Caco-2 (cell line): Measurements from ENCODE around the gene TENM3. TPM values are rescaled to one million over a fixed set of nuclear protein-coding genes. Genes with fewer than 3 reads are reported as not detected.

Experiments
- BruUV-seq: library from RNA; stranded (reverse); fragments of 400-500 nt; replicated peaks from 2 replicates; lab custom pipeline; 2021; lab: Mats Ljungman, UMichigan
- CTCF ChIA-PET: fragments of 300-600 bp; sonication (Branson Sonifier 250); formaldehyde crosslinking; loops from one replicate; lab custom pipeline; 2022; ENCODE audit warnings: antibody characterized with exemption; lab: Charles Lee
- POLR2A ChIA-PET: fragments of 300-600 bp; sonication (Branson Sonifier 250); formaldehyde crosslinking; loops from one replicate; lab custom pipeline; 2022; ENCODE audit warnings: antibody characterized with exemption; lab: Charles Lee
- DNase-seq, 2 experiments: peaks; one replicate each; pipeline versions ENCODE4 v3.0.0 to v3.0.0-alpha.2; 2020 to 2022
- H3K27me3 ChIP-seq: replicated peaks from 2 replicates; pipeline ENCODE4 v1.6.0; 2011; ENCODE audit warnings: low read length; ENCODE audit not compliant: control insufficient read depth, insufficient read depth
- H3K36me3 ChIP-seq: 2 replicates; pipeline ENCODE4 v1.5.1; 2011; ENCODE audit warnings: low read length; ENCODE audit not compliant: control insufficient read depth, insufficient read depth
- H3K4me1 ChIP-seq: fragments of 250-450 bp; sonication (Bioruptor Pico); 2 replicates; pipeline ENCODE4 v1.5.1; 2020; ENCODE audit warnings: mild to moderate bottlenecking
- H3K4me3 ChIP-seq: 2 replicates; pipeline ENCODE4 v1.5.1; 2011; ENCODE audit warnings: low read depth, mild to moderate bottlenecking, control low read depth, low read length
- H3K9me3 ChIP-seq: fragments of 250-450 bp; sonication (Bioruptor Pico); 2 replicates; pipeline ENCODE4 v1.5.1; 2020; ENCODE audit warnings: mild to moderate bottlenecking, moderate library complexity
- H3K27ac Mint-ChIP-seq: one replicate; pipeline ENCODE4 v1.8.0; 2022; ENCODE audit warnings: mixed read lengths; ENCODE audit not compliant: unreplicated experiment
- H3K27me3 Mint-ChIP-seq: one replicate; pipeline ENCODE4 v1.8.0; 2022; ENCODE audit warnings: mixed read lengths; ENCODE audit not compliant: insufficient read depth, unreplicated experiment
- H3K36me3 Mint-ChIP-seq: one replicate; pipeline ENCODE4 v1.8.0; 2022; ENCODE audit warnings: mild to moderate bottlenecking, mixed read lengths; ENCODE audit not compliant: insufficient read depth, unreplicated experiment
- H3K4me1 Mint-ChIP-seq: one replicate; pipeline ENCODE4 v1.8.0; 2022; ENCODE audit warnings: low read depth, mixed read lengths; ENCODE audit not compliant: unreplicated experiment
- H3K4me3 Mint-ChIP-seq: one replicate; pipeline ENCODE4 v1.8.0; 2022; ENCODE audit warnings: mild to moderate bottlenecking, moderate library complexity, mixed read lengths; ENCODE audit not compliant: unreplicated experiment
- H3K9me3 Mint-ChIP-seq: one replicate; pipeline ENCODE4 v1.8.0; 2022; ENCODE audit warnings: mixed read lengths; ENCODE audit not compliant: unreplicated experiment
- intact Hi-C: fragments of 100-400 bp; cut with micrococcal nuclease; formaldehyde crosslinking; loops from one replicate; pipeline ENCODE4 v1.10.0; 2022; ENCODE audit not compliant: unreplicated experiment
- total RNA-seq: library from RNA; stranded (reverse); gene quantifications from 2 replicates; pipeline ENCODE4 v1.2.3, GENCODE V29; 2022
- TF ChIP-seq, protein P1 (sequence below), 2 experiments: fragments of 200-600 bp in 1 of 2; IDR thresholded peaks; 1 replicate in 1 of 2; 2 replicates in 1 of 2; pipeline versions ENCODE4 v1.5.1 to v1.8.0; 2011 to 2022; ENCODE audit warnings: antibody characterized with exemption in 1 of 2, control low read depth in 1 of 2, inconsistent platforms in 1 of 2, low read depth in 1 of 2, low read length in 1 of 2, mild to moderate bottlenecking in 1 of 2, moderate library complexity in 1 of 2; ENCODE audit not compliant: insufficient read depth in 1 of 2, severe bottlenecking in 1 of 2, unreplicated experiment in 1 of 2

The TENM3 gene
- total RNA-seq, 1 experiment from 2014 or later: 94.7 TPM

DNA sequence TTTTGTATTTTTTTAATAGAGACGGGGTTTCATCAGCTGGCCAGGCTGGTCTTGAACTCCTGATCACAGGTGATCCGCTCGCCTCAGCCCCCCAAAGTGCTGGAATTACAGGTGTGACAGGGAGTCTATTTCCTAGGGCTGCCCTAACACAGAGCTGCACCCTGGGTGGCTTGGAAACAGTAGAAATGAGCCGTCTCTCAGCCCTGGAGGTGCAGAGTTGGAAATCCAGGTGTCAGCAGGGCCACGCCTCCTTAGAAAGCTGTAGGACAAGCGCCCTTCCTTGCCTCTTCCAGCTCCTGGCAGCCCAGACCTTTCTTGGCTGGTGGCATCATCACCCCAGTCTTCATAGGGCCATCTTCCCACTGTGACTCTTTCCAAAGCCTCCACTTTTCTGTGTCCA lies 602.4 kb downstream of the TENM3 start:
- H3K4me3 Mint-ChIP-seq: no peak overlapping the region
- intact Hi-C loops: no loop called here
- no TSS peak for BruUV-seq
- Histone ChIP-seq H3K36me3 (no peaks in the 10 kb centered on the region), H3K4me1 (no peaks in the 10 kb centered on the region), H3K4me3 (no peak overlapping the region), H3K27me3 (no peaks in the 10 kb centered on the region), H3K9me3 (no peaks in the 10 kb centered on the region)
- no peaks in the 10 kb centered on the region for H3K4me1 Mint-ChIP-seq
- H3K36me3 Mint-ChIP-seq: peaks cover 6% of the 10 kb centered on the region
- DNase-seq: peak in 1 of 2 experiments; percentile 15
- CTCF ChIA-PET: interaction anchor here (0.6 kb wide), 1 partner anchor 15 kb away, joined by 7 read pairs; no protein-coding TSS in a partner anchor
- no peaks in the 10 kb centered on the region for H3K9me3 Mint-ChIP-seq
- H3K27ac Mint-ChIP-seq: no peak overlapping the region
- no peaks in the 10 kb centered on the region for H3K27me3 Mint-ChIP-seq
- TF ChIP-seq, protein P1, sequence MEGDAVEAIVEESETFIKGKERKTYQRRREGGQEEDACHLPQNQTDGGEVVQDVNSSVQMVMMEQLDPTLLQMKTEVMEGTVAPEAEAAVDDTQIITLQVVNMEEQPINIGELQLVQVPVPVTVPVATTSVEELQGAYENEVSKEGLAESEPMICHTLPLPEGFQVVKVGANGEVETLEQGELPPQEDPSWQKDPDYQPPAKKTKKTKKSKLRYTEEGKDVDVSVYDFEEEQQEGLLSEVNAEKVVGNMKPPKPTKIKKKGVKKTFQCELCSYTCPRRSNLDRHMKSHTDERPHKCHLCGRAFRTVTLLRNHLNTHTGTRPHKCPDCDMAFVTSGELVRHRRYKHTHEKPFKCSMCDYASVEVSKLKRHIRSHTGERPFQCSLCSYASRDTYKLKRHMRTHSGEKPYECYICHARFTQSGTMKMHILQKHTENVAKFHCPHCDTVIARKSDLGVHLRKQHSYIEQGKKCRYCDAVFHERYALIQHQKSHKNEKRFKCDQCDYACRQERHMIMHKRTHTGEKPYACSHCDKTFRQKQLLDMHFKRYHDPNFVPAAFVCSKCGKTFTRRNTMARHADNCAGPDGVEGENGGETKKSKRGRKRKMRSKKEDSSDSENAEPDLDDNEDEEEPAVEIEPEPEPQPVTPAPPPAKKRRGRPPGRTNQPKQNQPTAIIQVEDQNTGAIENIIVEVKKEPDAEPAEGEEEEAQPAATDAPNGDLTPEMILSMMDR (IDR thresholded peaks at IDR 0.05; ENCODE audit: insufficient read depth in 1 of 2, low read depth in 1 of 2, low read length in 1 of 2, severe bottlenecking in 1 of 2, unreplicated experiment in 1 of 2): no peak
- POLR2A ChIA-PET: no interaction called here

DNA sequence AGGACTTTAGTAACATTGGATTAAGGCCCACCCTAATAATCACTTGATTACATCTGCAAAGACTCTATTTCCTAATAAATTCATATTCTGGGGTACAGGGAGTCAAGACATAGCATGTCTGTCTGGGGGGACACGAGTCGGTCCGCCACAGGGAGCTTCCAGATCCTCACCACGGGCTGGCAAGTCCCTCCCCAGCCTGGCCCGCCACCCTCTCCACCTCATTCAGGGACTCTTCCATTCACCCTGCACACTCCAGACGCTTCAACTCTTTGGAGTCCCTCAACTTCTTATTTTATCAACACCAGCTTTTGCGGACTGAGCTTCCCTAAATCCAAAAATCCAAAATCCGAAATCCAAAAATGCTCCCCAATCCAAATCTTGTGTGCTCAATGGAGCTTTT lies 602.8 kb downstream of the TENM3 start:
- no TSS peak for BruUV-seq
- Mint-ChIP-seq H3K4me3 (no peak overlapping the region), H3K27me3 (no peaks in the 10 kb centered on the region), H3K27ac (no peak overlapping the region), H3K9me3 (no peaks in the 10 kb centered on the region), H3K4me1 (no peaks in the 10 kb centered on the region), H3K36me3 (peaks cover 6% of the 10 kb centered on the region)
- no peaks in the 10 kb centered on the region for H3K9me3 ChIP-seq
- ChIA-PET POLR2A (no interaction called here), CTCF (no interaction called here)
- H3K4me3 ChIP-seq: no peak overlapping the region
- peak in 1 of 2 experiments; percentile 9 for DNase-seq
- H3K36me3 ChIP-seq: no peaks in the 10 kb centered on the region
- no peaks in the 10 kb centered on the region for H3K27me3 ChIP-seq
- H3K4me1 ChIP-seq: no peaks in the 10 kb centered on the region
- TF ChIP-seq, protein P1 (IDR thresholded peaks at IDR 0.05; ENCODE audit: insufficient read depth in 1 of 2, low read depth in 1 of 2, low read length in 1 of 2, severe bottlenecking in 1 of 2, unreplicated experiment in 1 of 2): no peak
- intact Hi-C loops: no loop called here

DNA sequence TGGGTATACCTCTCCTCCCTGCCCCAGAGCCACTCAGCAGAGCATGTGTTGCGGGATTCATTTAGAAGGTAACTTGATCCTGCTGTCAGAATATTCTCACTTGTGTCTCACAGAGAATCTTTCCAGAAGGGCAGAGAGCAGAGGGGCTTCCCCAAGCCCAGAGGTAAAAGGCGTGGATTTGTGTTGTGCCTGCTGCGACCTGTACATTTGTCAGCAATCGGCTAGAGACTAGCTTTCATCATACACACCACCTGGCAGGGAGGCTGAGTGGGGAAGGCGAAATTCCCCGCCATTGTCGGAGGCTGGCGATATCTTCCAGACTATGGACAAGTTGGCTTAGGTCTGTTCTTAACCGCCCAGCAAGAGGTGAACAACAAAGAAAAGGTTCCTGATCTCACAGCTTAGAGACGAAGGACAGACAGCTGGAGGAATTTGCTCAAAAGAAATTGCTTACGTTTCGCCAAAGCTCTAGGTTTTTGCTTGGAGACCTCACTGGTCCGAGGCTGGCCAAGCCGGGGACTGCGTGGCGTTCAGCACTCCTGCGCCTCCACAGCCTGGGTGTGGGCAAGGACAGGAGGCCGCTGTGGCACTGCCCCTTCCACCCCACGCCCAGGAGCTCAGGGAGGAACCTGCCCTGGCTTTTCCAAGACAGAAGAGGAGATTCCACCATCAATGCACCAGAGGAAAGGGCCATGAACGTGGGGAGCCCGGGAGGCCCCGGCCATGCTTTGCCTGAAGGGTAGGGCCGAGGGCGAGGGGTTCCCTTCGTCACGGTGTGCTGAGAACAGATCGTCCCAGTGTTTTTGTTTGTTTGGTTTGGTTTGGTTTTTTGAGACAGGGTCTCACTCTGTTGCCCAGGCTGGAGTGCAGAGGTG lies 604.6 kb downstream of the TENM3 start:
- H3K4me3 ChIP-seq: no peak overlapping the region
- TF ChIP-seq, protein P1 (IDR thresholded peaks at IDR 0.05; ENCODE audit: insufficient read depth in 1 of 2, low read depth in 1 of 2, low read length in 1 of 2, severe bottlenecking in 1 of 2, unreplicated experiment in 1 of 2): no peak
- H3K36me3 ChIP-seq: no peaks in the 10 kb centered on the region
- no peaks in the 10 kb centered on the region for H3K9me3 ChIP-seq
- intact Hi-C loops: no loop called here
- H3K27me3 ChIP-seq: no peaks in the 10 kb centered on the region
- H3K4me1 Mint-ChIP-seq: no peaks in the 10 kb centered on the region
- no peaks in the 10 kb centered on the region for H3K9me3 Mint-ChIP-seq
- H3K27me3 Mint-ChIP-seq: no peaks in the 10 kb centered on the region
- no peaks in the 10 kb centered on the region for H3K4me1 ChIP-seq
- peaks cover 6% of the 10 kb centered on the region for H3K36me3 Mint-ChIP-seq
- ChIA-PET POLR2A (no interaction called here), CTCF (no interaction called here)
- H3K4me3 Mint-ChIP-seq: no peak overlapping the region
- DNase-seq: peak in 1 of 2 experiments; percentile 12
- H3K27ac Mint-ChIP-seq: no peak overlapping the region
- BruUV-seq: no TSS peak
